Epithelial cell of proximal tubule (primary cell): ENCODE data around the gene TBC1D22A. TPM values are rescaled to one million over a fixed set of nuclear protein-coding genes. Genes with fewer than 3 reads are reported as not detected.

ENCODE experiments used
- DNase-seq: peaks from one replicate; pipeline ENCODE4 v3.0.0-alpha.2; 2011; ENCODE audit warnings: low read depth
- H3K4me3 ChIP-seq: 2 replicates; pipeline ENCODE4 v1.5.1; 2011; ENCODE audit warnings: low read depth, mild to moderate bottlenecking, low read length
- total RNA-seq: library from RNA; depleted of rRNA; stranded (reverse); fragments of >200 nt; gene quantifications from 2 replicates; pipeline ENCODE4 v1.2.3, GENCODE V29; 2015
- TF ChIP-seq, protein P1 (sequence below): conservative IDR thresholded peaks from 2 replicates; pipeline ENCODE4 v1.5.1; 2012; ENCODE audit warnings: low read depth, mild to moderate bottlenecking, low read length

TBC1D22A gene
- total RNA-seq, 1 donor from 2014 or later, result 22.7 TPM

DNA sequence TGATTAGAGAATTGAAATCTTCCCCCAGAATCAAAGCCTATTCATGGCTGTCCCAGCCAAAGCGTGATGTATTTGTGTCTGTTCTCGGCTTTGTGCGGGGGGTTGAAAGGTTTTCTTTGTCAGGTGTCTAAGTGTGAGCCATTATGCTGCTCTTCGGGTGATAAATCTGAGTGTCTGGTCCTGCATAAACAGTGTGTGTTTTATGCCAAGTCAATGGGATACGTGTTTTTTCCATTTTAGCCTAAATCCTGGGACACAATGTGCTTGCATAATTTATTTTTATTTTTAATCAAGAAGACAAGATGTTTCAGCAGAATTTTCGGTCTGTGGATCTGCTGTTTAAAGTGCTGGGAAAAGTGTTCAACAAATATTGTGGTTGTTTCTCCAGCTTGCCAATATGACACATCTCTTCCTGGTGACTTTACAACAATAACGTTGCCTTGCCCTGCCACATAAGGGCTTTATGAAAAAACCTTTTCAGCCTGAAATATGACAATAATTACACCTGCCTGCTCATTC, 267.8 kb downstream of the TBC1D22A start:
- DNase-seq, result no peak
- TF ChIP-seq, protein P1, sequence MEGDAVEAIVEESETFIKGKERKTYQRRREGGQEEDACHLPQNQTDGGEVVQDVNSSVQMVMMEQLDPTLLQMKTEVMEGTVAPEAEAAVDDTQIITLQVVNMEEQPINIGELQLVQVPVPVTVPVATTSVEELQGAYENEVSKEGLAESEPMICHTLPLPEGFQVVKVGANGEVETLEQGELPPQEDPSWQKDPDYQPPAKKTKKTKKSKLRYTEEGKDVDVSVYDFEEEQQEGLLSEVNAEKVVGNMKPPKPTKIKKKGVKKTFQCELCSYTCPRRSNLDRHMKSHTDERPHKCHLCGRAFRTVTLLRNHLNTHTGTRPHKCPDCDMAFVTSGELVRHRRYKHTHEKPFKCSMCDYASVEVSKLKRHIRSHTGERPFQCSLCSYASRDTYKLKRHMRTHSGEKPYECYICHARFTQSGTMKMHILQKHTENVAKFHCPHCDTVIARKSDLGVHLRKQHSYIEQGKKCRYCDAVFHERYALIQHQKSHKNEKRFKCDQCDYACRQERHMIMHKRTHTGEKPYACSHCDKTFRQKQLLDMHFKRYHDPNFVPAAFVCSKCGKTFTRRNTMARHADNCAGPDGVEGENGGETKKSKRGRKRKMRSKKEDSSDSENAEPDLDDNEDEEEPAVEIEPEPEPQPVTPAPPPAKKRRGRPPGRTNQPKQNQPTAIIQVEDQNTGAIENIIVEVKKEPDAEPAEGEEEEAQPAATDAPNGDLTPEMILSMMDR, result no peak
- no peak overlapping the region for H3K4me3 ChIP-seq

DNA sequence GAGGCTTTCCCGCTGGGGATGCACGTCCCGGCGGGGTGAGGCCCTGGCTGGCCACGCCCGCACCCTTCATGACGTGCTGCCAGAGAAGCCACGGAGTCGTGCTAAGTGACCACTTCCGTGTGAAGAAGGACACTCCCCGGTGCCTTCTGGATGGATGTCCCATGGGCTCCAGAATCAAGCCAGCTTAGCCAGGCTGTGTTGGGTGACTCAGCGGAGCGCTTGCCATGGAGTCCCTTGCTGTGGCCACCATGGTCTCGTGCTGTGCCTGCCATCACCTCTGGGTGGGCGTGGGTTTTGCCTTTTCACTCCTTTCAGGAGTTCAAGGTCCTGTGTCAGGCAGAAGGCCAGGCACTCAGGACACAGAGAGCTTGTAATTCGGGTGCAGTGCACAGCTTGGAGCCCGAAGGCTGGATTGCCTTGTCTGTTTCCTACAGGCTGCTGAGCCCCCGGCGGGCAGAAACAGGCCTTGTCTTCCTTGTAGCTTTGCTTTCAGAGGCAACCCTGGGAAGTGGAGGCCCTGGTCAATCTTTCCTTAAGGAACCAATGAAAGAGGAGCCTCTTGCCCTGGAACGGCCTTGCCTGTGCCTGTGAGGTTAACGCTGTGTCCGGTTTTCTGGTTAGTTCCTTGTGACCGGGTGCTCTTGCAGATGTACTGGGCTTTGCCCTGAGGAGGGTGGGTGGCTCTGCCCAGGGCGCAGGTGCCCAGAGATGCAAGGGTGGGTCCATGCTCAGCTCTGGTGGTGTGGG, 268.6 kb downstream of the TBC1D22A start:
- DNase-seq, result no peak
- TF ChIP-seq, protein P1, result no peak
- no peak overlapping the region for H3K4me3 ChIP-seq

DNA sequence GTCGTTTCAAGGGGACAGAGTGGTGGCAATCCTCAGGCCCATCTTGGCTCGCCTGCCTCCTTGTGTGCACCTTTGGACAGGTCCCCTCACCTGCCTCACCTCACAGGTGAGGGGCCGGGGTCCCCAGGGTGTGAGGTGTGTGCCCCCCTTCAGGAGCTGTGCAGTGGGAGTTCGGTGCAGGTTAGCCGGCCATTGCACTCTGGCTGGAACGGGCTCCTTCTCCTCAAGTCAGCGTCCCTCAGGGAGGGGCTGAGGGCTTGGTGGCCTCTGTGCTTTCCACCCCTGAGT, 269.1 kb downstream of the TBC1D22A start:
- H3K4me3 ChIP-seq, result no peak overlapping the region
- no peak for DNase-seq
- TF ChIP-seq, protein P1, result no peak

DNA sequence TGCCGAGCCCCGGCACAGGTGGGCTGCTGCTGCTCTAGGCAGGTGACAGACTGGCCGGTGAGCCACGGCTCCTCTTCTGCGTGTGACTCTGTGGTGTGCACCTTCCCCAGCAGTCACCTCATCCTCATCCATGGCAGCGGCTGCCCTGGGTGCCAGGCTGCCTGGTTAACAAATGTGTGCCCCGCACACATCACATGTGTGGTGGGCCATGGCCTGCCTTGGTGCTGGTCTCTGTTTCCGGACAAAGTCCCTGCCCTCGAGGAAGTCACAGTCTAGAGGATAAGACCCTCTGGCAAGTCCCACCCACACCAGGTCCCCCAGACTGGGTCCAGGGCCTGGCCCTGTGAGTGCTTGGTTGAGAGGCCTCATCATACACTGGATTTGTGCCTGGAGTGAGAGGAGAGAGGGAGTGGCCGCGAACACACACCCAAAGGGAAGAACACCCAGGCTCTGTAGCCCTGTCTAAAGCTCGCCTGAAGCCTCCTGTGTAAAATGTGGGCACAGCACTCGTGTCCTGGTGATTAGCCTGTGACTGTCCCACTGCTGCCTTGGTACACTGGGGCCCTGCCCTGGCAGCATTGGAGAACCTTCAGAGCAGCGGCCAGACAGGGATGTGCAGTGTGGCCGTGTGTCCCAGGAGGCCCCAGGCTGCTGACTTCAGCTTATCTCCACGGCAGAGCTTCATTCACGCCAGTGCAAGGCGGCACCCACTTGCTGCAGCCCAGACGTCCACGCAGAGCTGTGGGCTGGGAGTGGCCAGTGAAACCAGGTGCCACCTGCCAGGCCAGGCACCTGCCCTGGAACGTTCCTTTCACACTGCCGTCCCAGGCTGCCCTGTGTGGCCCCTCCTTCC, 269.9 kb downstream of the TBC1D22A start:
- TF ChIP-seq, protein P1, result no peak
- DNase-seq, result no peak
- H3K4me3 ChIP-seq, result no peak overlapping the region

DNA sequence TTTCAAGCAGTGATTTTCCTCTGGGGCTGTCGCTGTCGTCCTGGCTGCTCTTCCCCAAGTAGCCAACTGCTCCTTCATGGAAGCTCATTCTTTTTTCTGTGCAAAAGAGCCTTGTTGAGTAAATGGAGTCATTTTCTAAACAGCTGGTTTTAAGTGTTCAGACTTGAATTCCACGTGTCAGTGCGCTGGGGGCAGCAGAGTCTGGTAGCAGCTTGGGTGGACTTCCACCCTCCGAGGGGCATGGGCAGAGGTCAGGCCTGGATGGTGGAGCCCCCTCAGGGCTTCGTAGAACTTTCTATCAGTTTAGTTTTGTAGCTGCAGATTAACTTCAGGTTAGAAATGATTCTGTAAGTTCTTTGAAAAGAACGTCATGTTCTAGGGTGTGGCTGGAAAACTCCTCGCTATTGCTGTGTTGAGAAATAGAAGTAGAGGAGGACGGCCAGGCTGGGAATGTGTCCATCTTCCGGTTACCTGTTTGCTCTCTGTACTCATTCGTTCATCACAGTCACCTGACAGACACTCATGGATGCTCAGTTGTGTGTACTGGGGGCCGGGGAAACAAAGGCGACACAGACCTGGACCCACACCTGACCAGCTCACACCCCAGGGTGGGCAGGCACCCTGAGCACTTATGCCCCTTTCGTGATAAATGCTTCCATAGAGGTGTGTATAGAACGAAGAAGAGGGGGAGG, 270.7 kb downstream of the TBC1D22A start:
- no peak for DNase-seq
- H3K4me3 ChIP-seq, result no peak overlapping the region
- TF ChIP-seq, protein P1, result no peak

DNA sequence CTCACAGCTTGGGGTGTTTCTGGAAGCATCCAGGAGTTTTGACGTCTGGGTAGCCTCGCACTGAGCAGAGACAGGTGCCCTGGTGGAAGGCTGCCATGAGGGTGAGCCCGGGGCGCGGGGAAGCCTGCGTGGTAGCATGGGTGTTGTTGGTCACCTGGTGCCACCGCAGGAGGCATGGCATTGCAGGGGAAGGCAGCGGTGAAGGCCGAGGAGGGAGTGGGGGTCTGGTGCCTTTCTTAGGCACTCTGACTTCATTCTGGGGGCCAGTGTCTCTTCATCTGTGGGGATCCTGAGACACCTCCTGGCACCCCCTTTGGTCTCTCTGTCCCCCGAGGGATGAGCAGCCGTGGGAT, 271.2 kb downstream of the TBC1D22A start:
- no peak overlapping the region for H3K4me3 ChIP-seq
- TF ChIP-seq, protein P1, result no peak
- DNase-seq, result no peak
